Cerebellar cortex (tissue), 1 donor: ENCODE data around the gene MVB12B.

ENCODE experiments used
- DNase-seq: peaks from one replicate; pipeline ENCODE4 v3.0.0-alpha.2; 2015; ENCODE audit warnings: low spot score

The MVB12B gene

DNA sequence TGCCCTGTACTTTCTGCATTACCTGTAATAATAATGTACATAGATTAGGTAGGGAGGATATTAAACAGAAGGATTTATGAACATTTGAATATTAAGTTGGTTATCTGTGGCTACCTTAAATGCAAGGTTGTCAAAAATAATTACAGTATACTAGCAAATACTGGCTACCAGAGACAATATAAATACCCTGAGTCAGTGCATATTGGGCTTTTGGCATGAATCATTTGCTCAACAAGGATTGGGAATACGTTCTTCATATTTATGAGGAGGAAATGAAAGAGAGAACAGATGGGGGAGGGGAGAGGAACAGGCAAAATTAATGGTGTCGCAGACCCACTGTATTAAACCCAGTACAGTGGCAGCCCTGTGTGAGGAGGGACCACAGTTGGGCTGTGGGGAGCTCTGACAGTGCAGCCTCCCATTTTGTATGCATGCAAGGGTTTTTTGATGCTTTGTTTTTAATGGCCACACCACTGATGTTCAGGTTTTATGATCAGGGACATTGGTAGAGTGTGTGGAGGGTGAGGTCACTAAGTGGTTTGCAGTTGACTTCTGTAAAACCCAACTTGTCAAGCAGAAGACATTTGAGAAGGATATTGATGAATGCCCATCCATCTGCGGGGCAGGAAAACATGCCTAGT lies 56.9 kb downstream of the MVB12B start:
- no peak for DNase-seq

DNA sequence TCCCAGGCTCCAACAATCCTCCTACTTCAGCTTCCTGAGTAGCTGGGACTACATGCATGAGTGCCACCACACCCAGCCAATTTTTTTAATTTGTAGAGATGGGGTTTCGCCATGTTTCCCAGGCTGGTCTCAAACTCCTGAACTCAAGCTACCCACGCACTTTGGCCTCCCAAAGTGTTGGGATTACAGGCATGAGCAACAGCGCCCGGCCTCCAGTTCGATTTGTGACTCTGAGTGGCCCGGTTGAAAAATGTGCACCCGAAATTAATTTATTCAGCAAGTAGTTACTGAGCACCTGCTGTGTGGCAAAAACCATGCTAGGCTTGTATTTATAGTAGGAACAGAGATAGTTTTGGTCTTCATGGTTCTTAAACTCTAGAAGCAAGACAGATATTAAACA lies 58.3 kb downstream of the MVB12B start:
- no peak for DNase-seq

DNA sequence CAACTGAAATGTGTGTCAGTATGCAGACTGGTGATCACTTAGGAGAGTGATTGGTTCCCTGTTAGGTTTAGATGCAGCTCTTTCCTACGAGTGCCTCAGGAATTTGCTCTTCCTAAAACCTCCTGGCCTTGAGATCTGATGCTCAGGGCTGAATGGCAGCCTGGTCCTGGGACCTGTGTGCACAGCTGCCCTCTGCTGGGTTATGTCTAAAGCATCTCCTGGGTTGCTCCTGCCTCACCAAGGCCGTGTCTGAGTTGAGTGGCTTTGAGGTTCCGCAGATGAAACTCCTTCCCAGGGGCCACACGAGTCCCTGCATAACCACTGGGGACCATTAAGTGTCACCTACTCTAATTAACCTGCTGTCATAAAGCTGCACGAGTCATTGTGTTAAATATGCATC lies 59.5 kb downstream of the MVB12B start:
- DNase-seq = peak; percentile 39

DNA sequence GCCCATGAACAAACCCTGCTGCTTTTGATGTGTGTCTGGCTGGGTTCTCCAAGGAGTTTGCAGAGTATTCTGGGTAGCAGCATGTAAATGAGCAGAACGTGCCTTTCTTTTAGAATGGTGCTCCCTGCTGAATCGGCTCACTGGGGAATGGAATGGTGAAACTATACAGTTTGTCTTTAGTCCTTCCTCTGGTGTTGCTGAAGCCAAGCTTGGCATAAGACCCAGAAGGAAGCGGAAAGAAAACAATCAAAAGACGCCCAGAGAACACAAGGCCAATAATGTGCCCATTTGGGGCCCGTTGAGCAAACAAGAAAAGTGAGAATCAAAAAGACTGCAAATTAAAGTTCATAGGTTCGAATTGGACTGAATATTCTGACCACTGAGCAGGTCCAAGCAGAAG lies 60.1 kb downstream of the MVB12B start:
- no peak for DNase-seq

DNA sequence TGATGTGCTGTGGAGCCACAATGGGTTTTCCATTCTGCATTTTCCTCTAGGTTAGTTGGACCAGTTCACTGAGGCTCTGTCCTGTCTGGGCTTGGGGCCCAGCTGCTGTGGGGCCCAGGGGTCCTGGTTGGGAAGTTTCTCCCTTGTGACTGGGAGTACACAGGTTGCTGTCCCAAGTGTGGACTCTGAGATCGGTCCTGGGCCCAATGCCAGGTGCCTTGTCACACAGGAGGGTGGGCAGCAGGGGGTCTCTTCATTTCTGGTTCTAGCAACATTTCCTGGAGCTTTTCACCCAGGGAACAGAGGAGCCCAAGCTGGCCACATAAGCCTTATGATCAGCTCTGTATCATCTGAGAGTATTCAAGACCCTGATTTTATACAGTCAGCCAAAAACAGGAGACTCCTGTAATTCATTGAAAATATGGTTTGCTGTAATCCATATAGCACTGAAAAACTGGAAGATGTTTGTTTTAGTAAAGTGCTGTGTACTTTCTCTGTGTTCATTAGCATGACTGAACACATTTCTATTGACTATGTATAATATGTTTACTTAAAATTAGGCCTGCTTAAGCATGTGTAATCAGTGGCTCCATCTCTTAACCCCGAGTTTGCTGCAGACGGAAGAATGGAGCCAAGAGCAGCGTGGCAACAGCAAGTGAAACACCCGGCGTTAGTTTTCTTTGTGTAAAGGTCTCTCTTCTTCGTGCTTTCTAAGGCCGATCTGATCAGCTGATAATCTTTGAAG lies 62.5 kb downstream of the MVB12B start:
- no peak for DNase-seq

- DNase-seq = no peak
These were observed 63.4 kb downstream of the MVB12B start for GRCh38 chr9:126389992-126390391.

DNA sequence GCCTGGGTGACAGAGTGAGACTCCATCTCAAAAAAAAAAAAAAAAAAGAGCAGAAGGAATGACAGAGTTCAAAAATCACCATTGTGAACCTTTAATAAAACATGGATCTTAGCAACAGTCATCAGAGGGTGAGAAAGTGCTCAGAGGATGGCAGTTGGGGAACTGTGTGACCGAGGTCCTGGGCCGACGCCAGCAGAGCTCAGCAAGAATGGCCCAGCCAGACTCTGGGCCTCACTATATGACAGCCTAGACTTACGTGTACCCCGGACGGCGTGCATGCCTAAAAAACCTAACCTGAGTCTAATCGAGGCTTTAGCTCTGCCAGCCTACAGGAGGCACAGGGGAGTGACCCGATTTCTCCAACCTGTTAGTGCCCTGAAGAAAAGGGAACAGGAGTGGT lies 64.3 kb downstream of the MVB12B start:
- DNase-seq = no peak

- DNase-seq = no peak
These were observed 65.4 kb downstream of the MVB12B start for GRCh38 chr9:126391713-126392661.

- no peak for DNase-seq
These were observed 66.2 kb downstream of the MVB12B start for GRCh38 chr9:126392662-126393371.

GRCh38 chr9:126393876-126394275 lies 67.2 kb downstream of the MVB12B start:
- no peak for DNase-seq

GRCh38 chr9:126394802-126395201 lies 68.2 kb downstream of the MVB12B start:
- DNase-seq = no peak

GRCh38 chr9:126395439-126396212 lies 69.0 kb downstream of the MVB12B start:
- no peak for DNase-seq

DNA sequence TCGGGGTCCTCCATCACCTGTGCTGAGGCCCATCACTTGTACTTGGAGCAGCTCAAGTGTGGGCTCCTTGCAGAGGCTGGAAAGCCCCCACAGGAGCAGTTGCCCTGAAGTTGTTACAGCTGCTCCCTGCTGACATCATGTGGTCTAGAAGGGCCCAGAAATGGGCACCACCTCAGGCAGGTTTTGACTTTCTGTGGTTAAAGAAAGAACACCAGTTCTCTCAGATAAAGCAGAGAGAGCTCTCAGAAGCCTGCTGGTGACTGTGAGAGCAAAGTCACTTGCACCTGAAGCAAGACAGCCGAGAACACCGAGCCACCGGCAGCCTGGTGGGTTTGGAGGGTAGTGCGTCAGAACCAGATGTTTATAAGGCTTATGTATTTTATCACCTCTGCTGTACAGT lies 70.4 kb downstream of the MVB12B start:
- DNase-seq = no peak

GRCh38 chr9:126398403-126399058 lies 71.9 kb downstream of the MVB12B start:
- peak; percentile 77 for DNase-seq

DNA sequence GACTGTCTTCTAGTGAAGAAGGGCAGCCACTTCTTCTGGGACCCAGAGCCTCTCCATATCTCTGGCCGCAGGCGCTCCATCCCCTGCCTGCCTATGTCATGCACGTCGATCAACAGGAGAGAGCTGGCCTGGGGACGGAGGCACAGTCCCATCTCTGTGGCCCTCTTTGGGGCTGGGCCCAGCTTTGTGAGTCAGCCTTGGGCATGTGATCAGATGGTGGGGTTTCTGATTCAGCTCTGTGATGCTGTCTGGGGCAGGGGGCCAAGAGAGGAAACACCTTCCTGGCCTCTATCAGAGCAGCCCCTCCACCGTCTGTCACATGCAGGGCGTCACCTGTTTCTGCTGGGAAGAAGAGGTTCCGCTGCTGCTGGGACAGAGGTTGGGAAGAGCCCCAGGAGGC lies 72.6 kb downstream of the MVB12B start:
- no peak for DNase-seq

DNA sequence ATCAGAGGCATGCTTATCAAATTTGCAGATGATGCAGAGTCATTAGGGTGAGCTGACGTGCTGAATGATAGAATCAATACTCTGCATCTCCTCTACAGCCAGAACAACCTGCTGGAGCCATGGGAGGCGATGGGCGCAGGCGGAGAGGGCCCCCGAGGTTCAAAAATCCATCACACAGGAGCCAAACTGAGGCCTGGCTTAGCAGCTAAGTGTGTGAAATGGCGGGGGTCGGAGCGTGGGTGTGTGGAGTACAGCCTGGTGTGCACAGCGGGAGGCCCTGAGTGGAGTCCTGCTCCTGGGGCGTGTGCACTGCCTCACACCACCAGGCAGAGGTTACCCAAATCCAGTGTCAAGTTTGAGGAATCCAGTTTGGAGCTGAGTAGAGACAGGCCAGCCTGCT lies 73.2 kb downstream of the MVB12B start:
- no peak for DNase-seq

DNA sequence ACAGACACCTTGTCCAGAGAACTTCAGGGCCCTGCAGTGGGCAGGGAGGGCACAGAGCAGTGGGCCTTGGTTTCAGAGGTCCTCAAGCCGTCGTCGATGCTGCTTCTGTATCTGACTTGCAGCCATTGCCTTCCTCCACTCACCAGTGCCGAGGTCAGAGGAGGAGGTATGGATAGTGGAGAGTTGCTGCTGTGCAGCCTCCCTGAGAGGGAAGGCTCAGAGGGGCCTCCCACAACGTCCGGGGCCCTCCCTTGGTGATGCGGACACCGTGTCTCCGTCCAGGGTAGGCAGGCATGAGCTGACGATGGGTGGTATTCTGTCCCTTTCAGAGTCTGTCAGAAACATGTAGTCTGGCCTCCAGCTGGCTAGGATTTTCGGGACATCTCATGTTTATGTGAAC lies 73.9 kb downstream of the MVB12B start:
- DNase-seq = no peak

DNA sequence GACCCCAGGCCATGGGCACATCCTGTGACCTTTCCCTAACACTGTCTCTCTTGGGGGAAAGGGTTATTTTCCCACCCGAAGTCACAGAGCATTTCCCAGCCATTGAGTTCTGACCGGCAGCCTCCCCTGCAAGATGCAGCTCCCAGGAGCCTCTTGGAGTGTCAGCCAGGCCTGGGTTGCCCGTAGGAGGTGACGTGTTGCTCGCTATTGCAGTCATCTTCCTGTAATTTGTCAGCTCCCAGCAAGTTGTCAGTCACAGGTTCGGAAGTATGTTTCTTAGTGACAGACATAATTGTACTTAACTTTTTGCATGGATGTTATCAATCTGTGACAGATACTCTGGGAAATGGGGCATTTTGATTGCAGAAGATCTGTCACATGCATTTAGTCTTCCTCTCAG lies 74.5 kb downstream of the MVB12B start:
- DNase-seq = no peak

DNA sequence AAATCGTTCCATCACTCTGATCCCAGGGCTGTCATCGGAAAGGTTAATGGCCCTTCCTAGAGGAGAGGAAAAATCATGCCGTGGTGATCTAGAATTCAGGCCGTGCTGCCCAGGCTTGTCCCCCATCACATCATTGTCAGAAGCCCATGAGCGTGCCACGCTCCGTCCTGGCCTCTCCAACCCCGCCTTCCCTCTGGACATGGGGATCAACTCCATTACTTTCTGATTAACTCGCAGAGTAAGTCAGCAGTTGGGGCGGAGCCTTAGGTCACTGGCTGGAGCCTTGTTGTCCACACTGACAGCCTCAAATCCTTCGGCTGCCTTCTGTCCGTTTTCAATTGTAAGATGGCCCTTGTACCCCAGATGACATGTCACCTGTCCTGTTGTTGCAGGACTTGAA lies 75.0 kb downstream of the MVB12B start:
- no peak for DNase-seq

- DNase-seq = no peak
These were observed 76.8 kb downstream of the MVB12B start for GRCh38 chr9:126403397-126403796.

GRCh38 chr9:126404459-126404858 lies 77.8 kb downstream of the MVB12B start:
- no peak for DNase-seq
